Mesothelial cell of epicardium (in vitro differentiated cells): ENCODE results near the gene CEP63. TPM values are rescaled to one million over a fixed set of nuclear protein-coding genes. Genes with fewer than 3 reads are reported as not detected.

Experiments
- DNase-seq, 2 experiments: peaks; one replicate each; pipeline ENCODE4 v3.0.0; 2021; ENCODE audit warnings: low spot score in 2 of 2; ENCODE audit not compliant: unreplicated experiment in 2 of 2
- H3K27ac Mint-ChIP-seq: 2 replicates; pipeline ENCODE4 v1.8.0; 2021; ENCODE audit warnings: mixed read lengths
- H3K27me3 Mint-ChIP-seq: 2 replicates; pipeline ENCODE4 v1.8.0; 2021; ENCODE audit warnings: low read depth, mixed read lengths
- H3K36me3 Mint-ChIP-seq: 2 replicates; pipeline ENCODE4 v1.8.0; 2021; ENCODE audit warnings: mixed read lengths
- H3K4me1 Mint-ChIP-seq: 2 replicates; pipeline ENCODE4 v1.8.0; 2021; ENCODE audit warnings: mixed read lengths
- H3K4me3 Mint-ChIP-seq: 2 replicates; pipeline ENCODE4 v1.8.0; 2021; ENCODE audit warnings: mild to moderate bottlenecking, moderate library complexity, mixed read lengths
- H3K9me3 Mint-ChIP-seq: 2 replicates; pipeline ENCODE4 v1.8.0; 2021; ENCODE audit warnings: mixed read lengths
- CTCF ChIP-seq: fragments of 200-600 bp; sonication (generic); IDR thresholded peaks from one replicate; pipeline ENCODE4 v1.5.0; 2021; ENCODE audit warnings: antibody characterized with exemption; ENCODE audit not compliant: unreplicated experiment
- total RNA-seq: library from RNA; stranded (reverse); gene quantifications from 3 replicates; pipeline ENCODE4 v1.2.1, GENCODE V29; 2021

The CEP63 gene
- total RNA-seq, 1 donor from 2014 or later = 22.5 TPM

GRCh38 chr3:134621854-134622253, 136.0 kb downstream of the CEP63 start:
- Mint-ChIP-seq H3K36me3 (no peaks in the 10 kb centered on the region), H3K27ac (no peak overlapping the region), H3K4me1 (no peaks in the 10 kb centered on the region), H3K9me3 (no peaks in the 10 kb centered on the region), H3K27me3 (peaks cover 2% of the 10 kb centered on the region), H3K4me3 (no peak overlapping the region)
- no peak for DNase-seq
- TF ChIP-seq CTCF = no peak

GRCh38 chr3:134622806-134623365, 137.0 kb downstream of the CEP63 start:
- Mint-ChIP-seq H3K9me3 (no peaks in the 10 kb centered on the region), H3K27me3 (peaks cover 2% of the 10 kb centered on the region), H3K27ac (no peak overlapping the region), H3K36me3 (no peaks in the 10 kb centered on the region), H3K4me3 (no peak overlapping the region), H3K4me1 (no peaks in the 10 kb centered on the region)
- peak in 1 of 2 experiments; percentile 26 for DNase-seq
- no peak for TF ChIP-seq CTCF

GRCh38 chr3:134623615-134624245, 137.9 kb downstream of the CEP63 start:
- no peaks in the 10 kb centered on the region for H3K4me1 Mint-ChIP-seq
- H3K9me3 Mint-ChIP-seq = no peaks in the 10 kb centered on the region
- no peak for TF ChIP-seq CTCF
- H3K27me3 Mint-ChIP-seq = peaks cover 2% of the 10 kb centered on the region
- no peak overlapping the region for H3K4me3 Mint-ChIP-seq
- no peak overlapping the region for H3K27ac Mint-ChIP-seq
- no peaks in the 10 kb centered on the region for H3K36me3 Mint-ChIP-seq
- DNase-seq = peak in 1 of 2 experiments; percentile 14

Other genes with a start within 250 kb of the CEP63 start
- 93.1 to 103 TPM (median 100 TPM) in 3 replicates for gene RYK, start 235.2 kb upstream of the CEP63 start, total RNA-seq
- gene AMOTL2, start 111.6 kb upstream of the CEP63 start, total RNA-seq = 281 to 297 TPM (median 296 TPM) in 3 replicates
- 63.0 to 64.7 TPM (median 63.1 TPM) in 3 replicates for gene ANAPC13, start 72 bp upstream of the CEP63 start, total RNA-seq
- gene KY, start 165.0 kb downstream of the CEP63 start, total RNA-seq = not detected in 3 replicates